Neural cell (in vitro differentiated cells): ENCODE data around the gene ZNF638. TPM values are rescaled to one million over a fixed set of nuclear protein-coding genes. Genes with fewer than 3 reads are reported as not detected.

Experiments used
- H2AFZ ChIP-seq: fragments of 200-600, 300-800 bp; sonication (generic), shearing (Covaris generic); 2 replicates; pipeline ENCODE4 v1.6.0; 2014; ENCODE audit warnings: low read depth, mild to moderate bottlenecking, antibody characterized with exemption, low read length, moderate library complexity
- H3F3A ChIP-seq: fragments of 200-600 bp; shearing (Covaris generic); 2 replicates; pipeline ENCODE4 v1.6.1; 2016; ENCODE audit warnings: mild to moderate bottlenecking, moderate library complexity, mixed read lengths, antibody characterized with exemption, low read length; ENCODE audit not compliant: insufficient read depth, poor library complexity, severe bottlenecking
- H3K27ac ChIP-seq: fragments of 200-600, 300-800 bp; sonication (generic), shearing (Covaris generic); 2 replicates; pipeline ENCODE4 v1.5.1; 2014; ENCODE audit warnings: mild to moderate bottlenecking, low read length, moderate library complexity
- H3K27me3 ChIP-seq: fragments of 300-800, 200-600 bp; sonication (generic), shearing (Covaris generic); 2 replicates; pipeline ENCODE4 v1.6.0; 2014; ENCODE audit warnings: mild to moderate bottlenecking, low read depth, low read length, moderate library complexity; ENCODE audit not compliant: insufficient read depth
- H3K36me3 ChIP-seq: fragments of 300-800, 200-600 bp; sonication (generic), shearing (Covaris generic); 2 replicates; pipeline ENCODE4 v1.5.1; 2014; ENCODE audit warnings: mild to moderate bottlenecking, antibody characterized with exemption, low read length, moderate library complexity; ENCODE audit not compliant: insufficient read depth
- H3K4me2 ChIP-seq: fragments of 300-800, 200-600 bp; sonication (generic), shearing (Covaris generic); 2 replicates; pipeline ENCODE4 v1.6.0; 2014; ENCODE audit warnings: mild to moderate bottlenecking, low read length
- H3K4me3 ChIP-seq: fragments of 300-800, 200-600 bp; sonication (generic), shearing (Covaris generic); 2 replicates; pipeline ENCODE4 v1.5.1; 2014; ENCODE audit warnings: mild to moderate bottlenecking, low read length, moderate library complexity
- H3K79me2 ChIP-seq: fragments of 200-600 bp; shearing (Covaris generic); replicated peaks from 2 replicates; pipeline ENCODE4 v1.6.0; 2014; ENCODE audit warnings: mild to moderate bottlenecking, low read length, moderate library complexity; ENCODE audit not compliant: insufficient read depth
- H3K9ac ChIP-seq: fragments of 300-800, 200-600 bp; sonication (generic), shearing (Covaris generic); 2 replicates; pipeline ENCODE4 v1.6.1; 2016; ENCODE audit warnings: mild to moderate bottlenecking, low read length, mixed read lengths
- H3K9me2 ChIP-seq: fragments of 200-600 bp; shearing (Covaris generic); 2 replicates; pipeline ENCODE4 v1.6.1; 2016; ENCODE audit warnings: mild to moderate bottlenecking, low read length, mixed read lengths; ENCODE audit not compliant: insufficient read depth
- H3K9me3 ChIP-seq: fragments of 200-600, 300-800 bp; sonication (generic), shearing (Covaris generic); 2 replicates; pipeline ENCODE4 v1.6.1; 2016; ENCODE audit warnings: mild to moderate bottlenecking, mixed run types, low read length, moderate library complexity, mixed read lengths
- H4K20me1 ChIP-seq: fragments of 200-600 bp; shearing (Covaris generic); 2 replicates; pipeline ENCODE4 v1.6.1; 2016; ENCODE audit warnings: mild to moderate bottlenecking, mixed run types; ENCODE audit not compliant: insufficient read depth
- CTCF ChIP-seq: fragments of 450-650 bp; IDR thresholded peaks from 2 replicates; pipeline ENCODE4 v1.5.1; 2014; ENCODE audit warnings: antibody characterized with exemption, mild to moderate bottlenecking, moderate library complexity; ENCODE audit not compliant: poor library complexity, severe bottlenecking
- EP300 ChIP-seq: fragments of 450-650 bp; conservative IDR thresholded peaks from 2 replicates; pipeline ENCODE4 v1.6.1; 2014; ENCODE audit warnings: antibody characterized with exemption, mild to moderate bottlenecking, moderate library complexity; ENCODE audit not compliant: poor library complexity, severe bottlenecking
- EZH2 ChIP-seq: fragments of 200-600, 300-800 bp; shearing (Covaris generic), sonication (generic); IDR thresholded peaks from 2 replicates; pipeline ENCODE4 v1.6.1; 2014; ENCODE audit warnings: antibody characterized with exemption, low read length, borderline replicate concordance, mild to moderate bottlenecking; ENCODE audit not compliant: insufficient read depth, poor library complexity, severe bottlenecking
- MXI1 ChIP-seq: fragments of 450-650 bp; conservative IDR thresholded peaks from 2 replicates; pipeline ENCODE4 v1.6.1; 2014; ENCODE audit warnings: antibody characterized with exemption, mild to moderate bottlenecking; ENCODE audit not compliant: poor library complexity, severe bottlenecking
- POLR2AphosphoS5 ChIP-seq: IDR thresholded peaks from 2 replicates; pipeline ENCODE4 v1.6.1; 2012
- RAD21 ChIP-seq: fragments of 450-650 bp; conservative IDR thresholded peaks from 2 replicates; pipeline ENCODE4 v1.6.1; 2014; ENCODE audit warnings: antibody characterized with exemption, mild to moderate bottlenecking, moderate library complexity
- REST ChIP-seq: IDR thresholded peaks from 2 replicates; pipeline ENCODE4 v1.6.1; 2012; ENCODE audit warnings: borderline replicate concordance
- SMC3 ChIP-seq: fragments of 450-650 bp; conservative IDR thresholded peaks from 2 replicates; pipeline ENCODE4 v1.6.1; 2014; ENCODE audit warnings: antibody characterized with exemption, mild to moderate bottlenecking, moderate library complexity; ENCODE audit not compliant: poor library complexity
- TAF1 ChIP-seq: IDR thresholded peaks from 2 replicates; pipeline ENCODE4 v1.6.1; 2012; ENCODE audit warnings: low read depth
- polyA plus RNA-seq: library from polyadenylated mRNA; depleted of rRNA; stranded (reverse); fragments of >200 nt; gene quantifications from 2 replicates; pipeline ENCODE4 v1.2.3, GENCODE V29; 2014

The ZNF638 gene
- polyA plus RNA-seq, 1 donor from 2014 or later, result 308 TPM

GRCh38 chr2:71339685-71340084, 8.1 kb downstream of the ZNF638 start:
- H3K79me2 ChIP-seq, result peaks cover 99% of the 10 kb centered on the region
- no peaks in the 10 kb centered on the region for H4K20me1 ChIP-seq

GRCh38 chr2:71340176-71340575, 8.6 kb downstream of the ZNF638 start:
- Histone ChIP-seq H3K27me3 (no peaks in the 10 kb centered on the region), H3K9ac (no peak overlapping the region), H2AFZ (no peak overlapping the region), H3K9me2 (no peaks in the 10 kb centered on the region), H3K27ac (no peak overlapping the region), H3K36me3 (peaks cover 4% of the 10 kb centered on the region), H3K79me2 (peaks cover 99% of the 10 kb centered on the region), H3F3A (no peaks in the 10 kb centered on the region), H3K9me3 (no peaks in the 10 kb centered on the region), H3K4me3 (no peak overlapping the region), H3K4me2 (no peak overlapping the region), H4K20me1 (no peaks in the 10 kb centered on the region)
- no peak for TF ChIP-seq POLR2AphosphoS5
- TF ChIP-seq RAD21, result no peak

More at GRCh38 chr2:71339685-71340084, 8.1 kb downstream of the ZNF638 start:
- Histone ChIP-seq H3F3A (no peaks in the 10 kb centered on the region), H3K4me3 (no peak overlapping the region), H3K4me2 (no peak overlapping the region), H3K9me2 (no peaks in the 10 kb centered on the region), H3K9ac (no peak overlapping the region), H3K27ac (no peak overlapping the region), H3K9me3 (no peaks in the 10 kb centered on the region), H3K27me3 (no peaks in the 10 kb centered on the region), H3K36me3 (peaks cover 4% of the 10 kb centered on the region), H2AFZ (no peak overlapping the region)
- TF ChIP-seq EP300, result no peak

- Histone ChIP-seq H3K27me3 (no peaks in the 10 kb centered on the region), H3K79me2 (peaks cover 99% of the 10 kb centered on the region), H3K9ac (no peak overlapping the region), H4K20me1 (no peaks in the 10 kb centered on the region), H3K9me3 (no peaks in the 10 kb centered on the region), H3K27ac (no peak overlapping the region), H3F3A (no peaks in the 10 kb centered on the region), H2AFZ (no peak overlapping the region), H3K4me3 (no peak overlapping the region), H3K36me3 (peaks cover 4% of the 10 kb centered on the region), H3K4me2 (no peak overlapping the region), H3K9me2 (no peaks in the 10 kb centered on the region)
- TF ChIP-seq EZH2 (no peak), CTCF (no peak), MXI1 (no peak), POLR2AphosphoS5 (no peak), REST (no peak), EP300 (no peak), RAD21 (no peak), TAF1 (no peak), SMC3 (no peak)
Measured at GRCh38 chr2:71341645-71342044, 10.1 kb downstream of the ZNF638 start.
